Stimulated activated effector memory CD8-positive, alpha-beta T cell treated with anti-CD3 and anti-CD28 coated beads, Interleukin-12 subunit alpha, Interleukin-12 subunit beta, amount 100 ng/mL, for 72 hours (primary cell): ENCODE data around the gene TPSG1.
"Not testable (repeated sequence)": the region's sequence is repeated elsewhere in the genome, so short reads cannot be mapped to it uniquely, and the experiment has no call there.

Experiments used
- ATAC-seq: fragments of 150-1000 bp; cut with Tn5 transposase; 2 replicates; pipeline ENCODE4 v1.10.0; 2021
- DNase-seq, 2 donors: peaks; one replicate each; pipeline ENCODE4 v3.0.0; 2021 to 2022; ENCODE audit warnings: low spot score in 2 of 2
- H3K27ac Mint-ChIP-seq: one replicate; pipeline ENCODE4 v1.8.0; 2022; ENCODE audit warnings: mild to moderate bottlenecking, mixed read lengths
- H3K36me3 Mint-ChIP-seq: one replicate; pipeline ENCODE4 v1.8.0; 2022; ENCODE audit warnings: mild to moderate bottlenecking, mixed read lengths
- H3K4me1 Mint-ChIP-seq: one replicate; pipeline ENCODE4 v1.8.0; 2022; ENCODE audit warnings: mixed read lengths
- H3K4me3 Mint-ChIP-seq: one replicate; pipeline ENCODE4 v1.8.0; 2022; ENCODE audit warnings: mild to moderate bottlenecking, mixed read lengths
- H3K9me3 Mint-ChIP-seq: one replicate; pipeline ENCODE4 v1.8.0; 2022; ENCODE audit warnings: mixed read lengths

The TPSG1 gene

DNA sequence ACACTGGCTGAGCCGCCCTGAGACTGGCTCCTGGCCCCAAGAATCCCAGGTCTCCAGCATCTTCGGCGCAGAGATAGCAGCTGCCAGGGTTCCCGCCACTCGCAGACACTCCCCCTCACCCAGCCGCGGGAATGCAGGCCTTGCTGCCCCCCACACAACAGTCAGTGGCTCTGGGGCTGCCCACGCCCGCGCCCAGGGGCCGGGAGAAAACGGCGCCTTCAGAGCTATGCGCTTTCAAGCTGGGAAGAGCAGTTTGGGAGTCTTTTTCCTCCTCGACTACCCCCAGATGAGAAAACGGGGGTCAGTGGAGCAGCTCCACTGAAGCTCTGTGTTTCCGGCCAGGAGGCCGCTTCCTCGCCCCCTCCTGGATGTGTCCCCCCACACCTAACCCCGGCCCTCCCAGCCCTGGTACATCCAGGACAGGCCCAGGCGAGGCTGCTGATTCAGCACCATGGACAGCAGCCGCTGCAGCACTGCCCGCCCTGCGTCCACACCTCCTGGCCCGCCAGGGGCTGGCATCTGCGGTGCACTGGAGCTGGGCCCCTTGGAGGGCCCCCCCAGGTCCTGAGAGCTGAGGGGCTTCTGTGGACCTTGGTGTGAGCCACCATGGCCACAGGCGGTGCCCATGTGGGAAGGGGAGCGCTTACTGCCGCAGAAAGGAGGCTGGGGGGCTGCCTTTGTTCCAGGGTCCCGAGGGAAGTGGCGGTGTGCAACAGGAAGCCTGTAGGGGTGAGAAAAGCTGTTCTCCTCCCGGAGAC lies 36.5 kb downstream of the TPSG1 start:
- Mint-ChIP-seq H3K4me3 (no peak overlapping the region), H3K36me3 (no peaks in the 10 kb centered on the region), H3K27ac (no peak overlapping the region), H3K4me1 (no peaks in the 10 kb centered on the region), H3K9me3 (no peaks in the 10 kb centered on the region)
- ATAC-seq (peak; percentile 62), DNase-seq (peak; percentile 37 to 63)

DNA sequence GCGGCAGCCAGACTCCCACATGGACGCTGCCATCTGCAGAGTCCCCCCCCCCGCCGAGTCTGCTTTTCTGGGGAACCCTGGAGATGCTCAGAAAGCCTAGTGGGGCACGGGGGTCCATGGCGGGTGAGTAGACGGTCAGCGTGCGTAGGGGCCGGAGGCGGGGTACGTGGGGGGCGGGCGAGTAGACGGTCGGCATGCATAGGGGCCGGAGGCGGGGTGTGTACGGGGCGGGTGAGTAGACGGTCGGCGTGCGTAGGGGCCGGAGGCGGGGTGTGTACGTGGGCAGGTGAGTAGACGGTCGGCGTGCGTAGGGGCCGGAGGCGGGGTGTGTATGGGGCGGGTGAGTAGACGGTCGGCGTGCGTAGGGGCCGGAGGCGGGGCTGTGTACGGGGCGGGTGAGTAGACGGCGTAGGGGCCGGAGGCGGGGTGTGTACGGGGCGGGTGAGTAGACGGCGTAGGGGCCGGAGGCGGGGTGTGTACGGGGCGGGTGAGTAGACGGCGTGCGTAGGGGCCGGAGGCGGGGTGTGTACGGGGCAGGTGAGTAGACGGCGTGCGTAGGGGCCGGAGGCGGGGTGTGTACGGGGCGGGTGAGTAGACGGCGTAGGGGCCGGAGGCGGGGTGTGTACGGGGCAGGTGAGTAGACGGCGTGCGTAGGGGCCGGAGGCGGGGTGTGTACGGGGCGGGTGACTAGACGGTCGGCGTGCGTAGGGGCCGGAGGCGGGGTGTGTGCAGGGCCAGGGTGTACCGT lies 39.4 kb downstream of the TPSG1 start:
- not testable (repeated sequence) for DNase-seq, H3K27ac Mint-ChIP-seq, H3K9me3 Mint-ChIP-seq, H3K36me3 Mint-ChIP-seq, H3K4me1 Mint-ChIP-seq, ATAC-seq, H3K4me3 Mint-ChIP-seq

GRCh38 chr16:1184980-1185379 lies 40.1 kb downstream of the TPSG1 start:
- ATAC-seq = no peak
- H3K27ac Mint-ChIP-seq = no peak overlapping the region
- no peak overlapping the region for H3K4me3 Mint-ChIP-seq
- H3K4me1 Mint-ChIP-seq = no peaks in the 10 kb centered on the region
- no peaks in the 10 kb centered on the region for H3K9me3 Mint-ChIP-seq
- no peaks in the 10 kb centered on the region for H3K36me3 Mint-ChIP-seq
- no peak for DNase-seq

GRCh38 chr16:1184156-1184868 lies 40.8 kb downstream of the TPSG1 start:
- Mint-ChIP-seq H3K27ac (no peak overlapping the region), H3K4me3 (no peak overlapping the region), H3K9me3 (no peaks in the 10 kb centered on the region), H3K36me3 (no peaks in the 10 kb centered on the region), H3K4me1 (no peaks in the 10 kb centered on the region)
- DNase-seq (no peak), ATAC-seq (no peak)

DNA sequence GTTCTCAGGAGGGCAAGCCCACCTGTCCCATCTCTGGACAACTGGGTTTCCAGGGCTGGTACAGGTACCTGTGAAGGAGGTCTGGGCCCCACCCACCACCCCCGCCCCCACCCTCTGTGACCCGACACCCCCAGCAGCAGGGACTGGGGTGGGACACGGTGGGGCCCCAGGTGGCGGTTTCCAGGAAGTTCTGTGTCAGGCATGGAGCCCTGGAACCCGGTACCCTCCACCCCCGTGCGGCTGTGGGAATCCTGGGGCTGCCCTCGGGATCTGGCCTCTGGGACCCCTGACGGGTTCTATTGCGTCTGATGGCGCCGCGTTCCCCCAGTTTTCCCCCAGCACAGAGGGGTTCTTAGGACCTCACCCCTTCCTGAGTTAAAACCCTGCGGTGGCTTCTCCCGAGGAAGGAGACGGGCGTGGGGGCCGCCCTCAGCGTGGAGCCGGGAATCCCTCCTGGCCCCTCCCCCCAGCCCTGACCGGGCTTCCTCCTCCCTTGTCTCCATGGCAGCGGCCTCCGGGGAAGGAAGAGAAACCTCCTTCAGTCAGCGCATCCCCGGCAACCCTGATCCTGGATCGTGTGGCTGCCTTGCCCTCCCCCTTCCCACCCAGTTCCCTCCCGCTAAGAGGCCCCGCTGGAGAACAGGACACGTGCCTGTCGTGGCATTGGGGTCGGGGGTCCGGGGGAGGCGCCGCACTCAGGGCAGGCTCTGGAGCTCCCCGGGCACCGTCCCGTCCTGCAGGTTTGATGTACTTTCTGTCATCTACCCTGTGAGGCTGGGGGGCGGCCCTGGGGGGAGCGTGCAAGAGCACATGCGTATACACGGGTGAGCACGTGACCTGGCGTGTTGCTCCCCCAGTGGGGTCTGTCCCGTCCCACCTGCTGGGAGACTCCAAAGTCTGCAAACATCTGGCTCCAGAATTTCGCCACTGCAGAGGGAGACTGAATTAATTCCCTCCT lies 41.8 kb downstream of the TPSG1 start:
- DNase-seq (no peak), ATAC-seq (no peak)
- Mint-ChIP-seq H3K4me1 (no peaks in the 10 kb centered on the region), H3K36me3 (no peaks in the 10 kb centered on the region), H3K9me3 (no peaks in the 10 kb centered on the region), H3K27ac (no peak overlapping the region), H3K4me3 (no peak overlapping the region)

GRCh38 chr16:1182316-1182671 lies 42.8 kb downstream of the TPSG1 start:
- DNase-seq (no peak), ATAC-seq (no peak)
- H3K36me3 Mint-ChIP-seq = no peaks in the 10 kb centered on the region
- no peak overlapping the region for H3K4me3 Mint-ChIP-seq
- H3K4me1 Mint-ChIP-seq = no peaks in the 10 kb centered on the region
- no peaks in the 10 kb centered on the region for H3K9me3 Mint-ChIP-seq
- H3K27ac Mint-ChIP-seq = no peak overlapping the region

- Mint-ChIP-seq H3K36me3 (no peaks in the 10 kb centered on the region), H3K4me3 (no peak overlapping the region), H3K4me1 (no peaks in the 10 kb centered on the region), H3K27ac (no peak overlapping the region), H3K9me3 (no peaks in the 10 kb centered on the region)
- no peak for ATAC-seq
- DNase-seq = no peak
Measured at GRCh38 chr16:1181404-1182315, 43.4 kb downstream of the TPSG1 start.

- Mint-ChIP-seq H3K36me3 (no peaks in the 10 kb centered on the region), H3K4me3 (no peak overlapping the region), H3K27ac (no peak overlapping the region), H3K9me3 (no peaks in the 10 kb centered on the region), H3K4me1 (no peaks in the 10 kb centered on the region)
- DNase-seq (no peak), ATAC-seq (no peak)
Measured at GRCh38 chr16:1180549-1181403, 44.3 kb downstream of the TPSG1 start.

DNA sequence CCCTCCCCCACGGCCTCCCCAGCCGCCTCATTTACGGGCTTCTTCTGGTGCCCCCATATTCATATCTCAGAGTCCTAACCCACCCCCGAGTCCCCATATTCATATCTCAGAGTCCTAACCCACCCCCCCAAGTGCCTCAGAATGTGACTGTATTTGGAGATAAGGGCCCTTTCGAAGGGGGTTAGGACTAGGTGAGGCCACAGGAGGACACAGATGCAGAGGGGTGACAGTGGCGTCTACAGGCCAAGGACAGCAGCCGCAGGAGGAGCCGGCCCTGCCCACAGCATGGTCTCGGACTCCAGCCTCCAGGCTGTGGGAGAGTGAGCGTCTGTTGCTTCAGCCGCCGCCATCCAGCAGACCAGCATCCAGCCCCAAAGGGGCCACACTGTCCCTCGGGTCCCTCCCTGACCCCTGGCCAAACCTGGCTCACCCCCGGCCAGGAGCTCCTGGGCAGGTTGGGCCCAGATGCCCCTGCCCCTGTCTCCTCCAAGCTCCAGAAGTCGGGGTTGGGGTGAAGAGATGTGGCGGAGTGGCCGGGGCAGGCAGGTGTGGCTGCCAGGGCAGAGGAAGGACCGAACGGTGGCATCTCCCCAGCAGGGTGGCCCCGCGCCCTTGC lies 46.7 kb downstream of the TPSG1 start:
- no peak overlapping the region for H3K27ac Mint-ChIP-seq
- H3K4me3 Mint-ChIP-seq = no peak overlapping the region
- DNase-seq = no peak
- no peak for ATAC-seq
- H3K4me1 Mint-ChIP-seq = no peaks in the 10 kb centered on the region
- H3K9me3 Mint-ChIP-seq = no peaks in the 10 kb centered on the region
- no peaks in the 10 kb centered on the region for H3K36me3 Mint-ChIP-seq

DNA sequence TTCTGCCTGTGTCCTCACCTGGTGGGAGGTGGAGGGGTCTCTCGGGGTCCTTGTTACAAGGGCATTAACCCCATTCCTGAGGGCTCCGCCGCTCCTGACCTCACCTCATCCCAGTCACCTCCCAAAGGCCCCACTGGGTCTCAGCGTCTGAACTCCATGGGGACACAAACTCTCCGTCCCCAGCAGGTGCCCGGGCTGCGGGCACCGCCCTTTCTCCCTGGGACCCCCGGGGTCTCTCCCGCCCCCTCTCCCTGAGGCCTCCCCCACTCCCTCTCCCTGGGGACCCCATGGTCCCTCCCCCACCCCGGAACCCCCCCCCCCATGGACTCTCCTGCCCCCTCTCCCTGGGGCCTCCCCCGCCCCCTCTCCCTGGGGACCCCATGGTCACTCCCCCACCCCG lies 47.3 kb downstream of the TPSG1 start:
- no peaks in the 10 kb centered on the region for H3K4me1 Mint-ChIP-seq
- ATAC-seq (no peak), DNase-seq (no peak)
- H3K27ac Mint-ChIP-seq = no peak overlapping the region
- no peaks in the 10 kb centered on the region for H3K36me3 Mint-ChIP-seq
- H3K9me3 Mint-ChIP-seq = no peaks in the 10 kb centered on the region
- H3K4me3 Mint-ChIP-seq = no peak overlapping the region

GRCh38 chr16:1177053-1177452 lies 48.0 kb downstream of the TPSG1 start:
- Mint-ChIP-seq H3K27ac (no peak overlapping the region), H3K9me3 (no peaks in the 10 kb centered on the region), H3K4me3 (no peak overlapping the region), H3K4me1 (no peaks in the 10 kb centered on the region), H3K36me3 (no peaks in the 10 kb centered on the region)
- DNase-seq = no peak
- ATAC-seq = no peak

DNA sequence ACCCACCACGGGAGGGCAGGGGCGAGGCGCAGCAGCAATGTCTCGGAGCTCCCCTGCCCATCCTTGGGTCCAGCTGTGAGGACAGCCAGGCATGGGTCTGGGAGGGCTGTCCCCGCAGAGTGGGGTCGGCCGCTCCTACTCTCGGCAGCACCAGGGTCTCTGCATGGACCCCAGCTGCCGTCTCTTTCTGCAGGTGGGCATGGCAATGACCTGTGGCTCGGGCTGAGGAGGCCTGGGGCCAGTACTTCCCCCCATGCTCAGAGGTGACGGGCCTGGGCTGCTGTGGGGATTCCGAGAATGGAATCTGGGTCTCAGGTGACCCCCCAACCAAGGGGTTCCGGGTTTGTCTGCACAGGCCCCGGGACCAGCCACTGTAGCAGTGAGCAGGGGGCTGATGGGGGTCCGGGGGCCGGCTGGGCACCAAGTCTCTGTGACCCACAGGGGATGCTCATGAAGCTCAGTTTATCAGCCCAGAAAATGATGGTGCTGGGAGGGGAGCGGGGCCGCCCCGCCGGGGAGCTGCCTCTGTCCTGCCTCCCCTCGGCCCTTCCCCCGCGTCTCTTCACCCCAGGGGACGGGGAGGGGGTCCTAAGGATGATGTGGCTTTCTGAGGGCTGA lies 48.7 kb downstream of the TPSG1 start:
- no peaks in the 10 kb centered on the region for H3K9me3 Mint-ChIP-seq
- H3K36me3 Mint-ChIP-seq = no peaks in the 10 kb centered on the region
- H3K4me3 Mint-ChIP-seq = no peak overlapping the region
- H3K27ac Mint-ChIP-seq = no peak overlapping the region
- ATAC-seq (no peak), DNase-seq (no peak)
- no peaks in the 10 kb centered on the region for H3K4me1 Mint-ChIP-seq
